Thoracic aorta (tissue), 2 donors: ENCODE data around the gene TIMM8A. TPM values are rescaled to one million over a fixed set of nuclear protein-coding genes. Genes with fewer than 3 reads are reported as not detected.

Experiments used
- ATAC-seq: fragments of 150-250 bp; one replicate; pipeline ENCODE4 v1.8.0; 2017; ENCODE audit warnings: low read depth; ENCODE audit not compliant: insufficient number of reproducible peaks, low FRiP score
- DNase-seq: peaks from one replicate; pipeline ENCODE4 v3.0.0-alpha.2; 2020; ENCODE audit warnings: low spot score
- H3K27ac ChIP-seq, 2 donors: fragments of 200-600 bp; sonication (generic); 1 replicate in 1 of 2; 2 replicates in 1 of 2; pipeline ENCODE4 v1.5.1; 2016; ENCODE audit warnings: mild to moderate bottlenecking in 2 of 2, moderate library complexity in 2 of 2
- H3K27me3 ChIP-seq: fragments of 200-600 bp; sonication (generic); replicated peaks from 2 replicates; pipeline ENCODE4 v1.6.0; 2016; ENCODE audit warnings: mild to moderate bottlenecking; ENCODE audit not compliant: insufficient read depth
- H3K36me3 ChIP-seq: fragments of 200-600 bp; sonication (generic); one replicate; pipeline ENCODE4 v1.5.1; 2016
- H3K4me1 ChIP-seq, 2 donors: fragments of 200-600 bp; sonication (generic); 1 replicate in 1 of 2; 2 replicates in 1 of 2; pipeline versions ENCODE4 v1.5.1 to v1.6.0; 2016; ENCODE audit warnings: low read depth in 2 of 2, mild to moderate bottlenecking in 1 of 2; ENCODE audit not compliant: control insufficient read depth in 1 of 2
- H3K4me3 ChIP-seq: fragments of 200-600 bp; sonication (generic); 2 replicates; pipeline ENCODE4 v1.5.1; 2016; ENCODE audit warnings: mild to moderate bottlenecking
- H3K9me3 ChIP-seq: fragments of 200-600 bp; sonication (generic); 2 replicates; pipeline ENCODE4 v1.5.1; 2016
- CTCF ChIP-seq: fragments of 200-600 bp; sonication (generic); IDR thresholded peaks from one replicate; pipeline ENCODE4 v1.5.1; 2019; ENCODE audit warnings: antibody characterized with exemption
- total RNA-seq, 2 donors: library from RNA; depleted of rRNA; stranded (reverse); fragments of >200 nt; gene quantifications; one replicate each; pipeline versions ENCODE4 v1.1.0 to v1.2.3, GENCODE V29; 2016

The TIMM8A gene
- total RNA-seq, 2 donors from 2014 or later: 1.2 to 17.1 TPM

DNA sequence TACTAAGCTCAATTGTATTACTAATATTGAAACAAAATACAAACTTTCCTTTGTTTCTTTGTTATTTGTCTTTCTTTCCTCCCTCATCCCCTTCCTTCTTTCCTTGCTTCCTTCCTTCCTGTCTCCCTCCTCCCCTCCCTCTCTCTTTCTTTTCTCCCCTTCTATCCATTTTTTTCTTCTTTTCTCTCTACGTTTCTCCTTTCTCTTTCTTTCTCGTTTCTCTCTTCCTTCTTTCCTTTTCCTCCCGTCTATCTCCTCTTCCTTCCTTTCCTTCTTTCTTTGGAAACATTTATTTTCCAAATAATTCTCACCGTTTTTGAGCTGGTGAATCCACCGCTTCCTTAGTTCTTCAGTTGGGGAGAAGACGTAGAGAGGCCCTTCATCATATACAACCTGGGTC lies 21.1 kb upstream of the TIMM8A start:
- no peak for TF ChIP-seq CTCF
- DNase-seq (no peak), ATAC-seq (no peak)
- Histone ChIP-seq H3K36me3 (no peaks in the 10 kb centered on the region), H3K9me3 (no peaks in the 10 kb centered on the region), H3K4me3 (no peak overlapping the region), H3K27me3 (no peaks in the 10 kb centered on the region), H3K4me1 (no peaks in the 10 kb centered on the region), H3K27ac (no peak overlapping the region)

GRCh38 chrX:101368800-101369199 lies 20.3 kb upstream of the TIMM8A start:
- no peaks in the 10 kb centered on the region for H3K9me3 ChIP-seq
- ATAC-seq (no peak), DNase-seq (no peak)
- H3K4me1 ChIP-seq: no peaks in the 10 kb centered on the region
- H3K27me3 ChIP-seq: no peaks in the 10 kb centered on the region
- no peak for TF ChIP-seq CTCF
- H3K27ac ChIP-seq: no peak overlapping the region
- no peaks in the 10 kb centered on the region for H3K36me3 ChIP-seq
- no peak overlapping the region for H3K4me3 ChIP-seq

- no peaks in the 10 kb centered on the region for H3K4me1 ChIP-seq
- DNase-seq (no peak), ATAC-seq (no peak)
- H3K27ac ChIP-seq: no peak overlapping the region
- no peak overlapping the region for H3K4me3 ChIP-seq
- H3K27me3 ChIP-seq: no peaks in the 10 kb centered on the region
- no peak for TF ChIP-seq CTCF
- H3K9me3 ChIP-seq: no peaks in the 10 kb centered on the region
- no peaks in the 10 kb centered on the region for H3K36me3 ChIP-seq
These were observed 16.8 kb upstream of the TIMM8A start for GRCh38 chrX:101365301-101365795.

DNA sequence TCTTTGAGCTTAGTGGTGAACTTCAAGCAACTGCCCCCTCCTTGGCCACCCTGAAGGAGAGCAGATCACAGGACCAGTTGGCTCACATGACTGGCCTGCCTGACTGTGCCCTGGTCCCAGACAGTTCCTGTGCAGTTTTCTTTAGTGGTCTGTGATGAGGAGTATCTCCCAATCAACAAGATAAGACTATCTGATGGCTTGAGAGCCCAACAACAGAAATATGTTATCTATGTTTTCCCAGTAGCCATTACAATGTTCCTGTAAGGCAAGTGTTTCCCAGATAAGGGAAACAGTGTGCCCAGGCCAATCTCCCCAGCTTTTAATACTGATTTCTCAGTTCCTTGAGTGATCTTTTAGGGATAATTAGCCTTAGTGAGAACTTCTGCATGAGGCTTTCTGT lies 14.2 kb upstream of the TIMM8A start:
- Histone ChIP-seq H3K36me3 (no peaks in the 10 kb centered on the region), H3K4me3 (no peak overlapping the region), H3K4me1 (no peaks in the 10 kb centered on the region), H3K27ac (no peak overlapping the region), H3K27me3 (no peaks in the 10 kb centered on the region), H3K9me3 (no peaks in the 10 kb centered on the region)
- DNase-seq: no peak
- ATAC-seq: no peak
- no peak for TF ChIP-seq CTCF

DNA sequence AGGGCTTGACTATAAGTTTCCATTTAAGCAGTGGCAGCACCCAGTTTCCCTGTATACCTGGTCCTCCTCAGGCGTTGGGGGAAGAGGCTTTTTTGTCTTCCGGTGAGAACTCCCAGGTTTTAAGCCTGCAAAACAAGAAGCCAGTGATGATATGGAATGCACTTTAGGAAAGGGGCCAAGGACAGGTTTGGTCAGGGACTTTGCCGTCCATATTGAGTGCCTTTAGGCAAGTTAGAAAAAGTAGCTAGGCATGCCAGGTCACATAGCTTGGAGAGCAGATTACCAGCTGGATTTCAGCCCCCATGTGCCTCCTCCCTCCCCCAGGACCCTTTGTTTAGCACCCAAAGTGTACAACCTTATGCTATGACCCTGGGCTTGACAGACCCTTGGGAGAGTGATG lies 13.6 kb upstream of the TIMM8A start:
- Histone ChIP-seq H3K27ac (no peak overlapping the region), H3K4me3 (no peak overlapping the region), H3K4me1 (no peaks in the 10 kb centered on the region), H3K36me3 (no peaks in the 10 kb centered on the region), H3K9me3 (no peaks in the 10 kb centered on the region), H3K27me3 (no peaks in the 10 kb centered on the region)
- ATAC-seq (no peak), DNase-seq (no peak)
- TF ChIP-seq CTCF: no peak
